Erythroblast (primary cell): ENCODE results near the gene LUM.

Experiments
- GATA1 ChIP-seq: IDR thresholded peaks from 2 replicates; pipeline ENCODE4 v1.6.1; 2011; ENCODE audit warnings: low read depth, mild to moderate bottlenecking, control low read depth, low read length, moderate library complexity
- POLR2A ChIP-seq: IDR thresholded peaks from 2 replicates; pipeline ENCODE4 v1.6.1; 2011; ENCODE audit warnings: mild to moderate bottlenecking, low read length

GRCh38 chr12:91073426-91073825, 37.9 kb downstream of the LUM start:
- TF ChIP-seq POLR2A (no peak), GATA1 (no peak)
